OCI-LY1 (cell line): ENCODE results near the gene B4GALT2.

Experiments used
- EZH2 ChIP-seq: fragments of 200-600 bp; sonication (generic), shearing (Covaris generic); IDR thresholded peaks from 2 replicates; pipeline ENCODE4 v1.8.0; 2017; ENCODE audit warnings: borderline replicate concordance, mixed run types, mild to moderate bottlenecking, antibody characterized with exemption, low read length, moderate library complexity, mixed read lengths
- TF ChIP-seq, protein P1 (sequence below): fragments of 200-600 bp; sonication (generic), shearing (Covaris generic); IDR thresholded peaks from 2 replicates; pipeline ENCODE4 v1.5.1; 2017; ENCODE audit warnings: mild to moderate bottlenecking, antibody characterized with exemption, low read length, moderate library complexity, mixed read lengths

DNA sequence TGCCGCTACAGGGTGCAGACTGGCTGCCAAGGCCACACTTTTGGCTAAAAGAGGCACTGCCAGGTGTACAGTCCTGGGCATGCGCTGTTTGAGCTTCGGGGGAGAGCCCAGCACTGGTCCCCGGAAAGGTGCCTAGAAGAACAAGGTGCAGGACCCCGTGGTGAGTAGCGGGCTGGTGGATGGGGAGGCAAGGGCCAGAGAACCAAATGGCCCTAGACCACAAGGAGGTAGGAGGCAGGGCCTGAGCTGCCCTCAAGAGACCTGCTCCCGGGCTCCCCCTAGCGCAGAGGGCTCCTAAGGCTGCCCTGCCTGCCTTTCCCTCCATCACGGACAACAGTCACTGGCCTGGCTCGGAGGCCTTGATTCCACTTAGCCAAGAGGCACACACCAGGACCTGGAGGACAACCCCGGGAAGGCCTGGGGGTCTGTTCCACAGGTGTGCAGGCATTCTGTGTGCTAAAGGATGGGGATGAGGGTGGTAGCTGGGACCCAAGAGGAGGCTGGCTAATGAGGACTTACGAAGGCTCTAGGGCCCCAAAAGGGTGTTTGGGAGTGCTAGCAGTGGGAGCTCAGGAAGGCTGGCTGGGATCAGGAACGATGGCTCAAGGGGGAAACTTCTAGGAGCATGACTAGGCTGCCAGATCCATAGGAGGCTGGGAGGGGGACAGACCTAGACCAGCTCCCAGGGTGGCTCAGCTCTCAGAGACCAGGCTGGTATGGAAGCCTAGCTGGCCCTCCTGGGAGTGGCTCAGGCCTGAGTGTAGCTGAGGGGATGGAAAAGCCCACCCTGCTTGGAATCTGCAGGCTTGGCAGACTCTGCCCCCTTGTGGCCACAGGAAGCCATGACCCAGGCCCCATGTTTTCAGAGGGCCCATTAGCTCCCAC lies 44.7 kb upstream of the B4GALT2 start:
- TF ChIP-seq, protein P1, sequence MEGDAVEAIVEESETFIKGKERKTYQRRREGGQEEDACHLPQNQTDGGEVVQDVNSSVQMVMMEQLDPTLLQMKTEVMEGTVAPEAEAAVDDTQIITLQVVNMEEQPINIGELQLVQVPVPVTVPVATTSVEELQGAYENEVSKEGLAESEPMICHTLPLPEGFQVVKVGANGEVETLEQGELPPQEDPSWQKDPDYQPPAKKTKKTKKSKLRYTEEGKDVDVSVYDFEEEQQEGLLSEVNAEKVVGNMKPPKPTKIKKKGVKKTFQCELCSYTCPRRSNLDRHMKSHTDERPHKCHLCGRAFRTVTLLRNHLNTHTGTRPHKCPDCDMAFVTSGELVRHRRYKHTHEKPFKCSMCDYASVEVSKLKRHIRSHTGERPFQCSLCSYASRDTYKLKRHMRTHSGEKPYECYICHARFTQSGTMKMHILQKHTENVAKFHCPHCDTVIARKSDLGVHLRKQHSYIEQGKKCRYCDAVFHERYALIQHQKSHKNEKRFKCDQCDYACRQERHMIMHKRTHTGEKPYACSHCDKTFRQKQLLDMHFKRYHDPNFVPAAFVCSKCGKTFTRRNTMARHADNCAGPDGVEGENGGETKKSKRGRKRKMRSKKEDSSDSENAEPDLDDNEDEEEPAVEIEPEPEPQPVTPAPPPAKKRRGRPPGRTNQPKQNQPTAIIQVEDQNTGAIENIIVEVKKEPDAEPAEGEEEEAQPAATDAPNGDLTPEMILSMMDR = peak; percentile 73
- TF ChIP-seq EZH2 = no peak
